Ovary (tissue), 9 donors: ENCODE results near the gene MUSTN1. TPM values are rescaled to one million over a fixed set of nuclear protein-coding genes. Genes with fewer than 3 reads are reported as not detected.

Experiments
- DNase-seq, 5 donors: peaks; one replicate each; pipeline ENCODE4 v3.0.0-alpha.2; 2019 to 2020
- H3K27ac ChIP-seq, 2 donors: fragments of 200-600 bp; one replicate each; pipeline versions ENCODE4 v1.5.1 to v1.8.0; 2019 to 2022
- H3K27me3 ChIP-seq: fragments of 200-600 bp; one replicate; pipeline ENCODE4 v1.8.0; 2022
- H3K36me3 ChIP-seq: fragments of 200-600 bp; sonication (generic); one replicate; pipeline ENCODE4 v1.5.1; 2019
- H3K4me1 ChIP-seq: one replicate; pipeline ENCODE4 v1.8.1; 2013; ENCODE audit warnings: mild to moderate bottlenecking, moderate library complexity; ENCODE audit not compliant: insufficient read depth
- H3K4me3 ChIP-seq: fragments of 200-600 bp; sonication (generic); one replicate; pipeline ENCODE4 v1.5.1; 2017
- H3K9me3 ChIP-seq, 2 donors: fragments of 200-600 bp in 1 of 2; sonication (generic) in 1 of 2; one replicate each; pipeline versions ENCODE4 v1.5.1 to v1.8.1; 2013 to 2019; ENCODE audit warnings: mild to moderate bottlenecking in 1 of 2, moderate library complexity in 1 of 2
- CTCF ChIP-seq, 3 donors: fragments of 450-650 bp in 2 of 3; fragments of 200-600 bp in 1 of 3; IDR thresholded peaks; one replicate each; pipeline versions ENCODE4 v1.5.1 to v1.8.0; 2016 to 2022; ENCODE audit warnings: antibody characterized with exemption in 3 of 3, mild to moderate bottlenecking in 1 of 3
- EP300 ChIP-seq: sonication (generic); formaldehyde crosslinking; IDR thresholded peaks from one replicate; pipeline ENCODE4 v1.6.1; 2017; ENCODE audit warnings: antibody characterized with exemption
- POLR2A ChIP-seq: fragments of 450-650 bp; IDR thresholded peaks from one replicate; pipeline ENCODE4 v1.6.1; 2017; ENCODE audit warnings: antibody characterized with exemption, mild to moderate bottlenecking, moderate library complexity
- WGBS, 3 donors: extraction: QIAGEN DNeasy Blood & Tissue Kit in 1 of 3; methylation state at CpG; one replicate each; pipeline versions ENCODE4 v1.1.5 to v1.1.7; 2013 to 2017; 5-methylcytosine and 5-hydroxymethylcytosine counted together
- intact Hi-C, 4 donors: fragments of 100-400 bp; cut with DNase I; formaldehyde crosslinking; loops; one replicate each; pipeline versions ENCODE4 v1.11.0 to v1.15.1; 2022 to 2023
- polyA plus RNA-seq, 2 donors: library from polyadenylated mRNA; stranded (reverse); fragments of 200-250 nt in 1 of 2; fragments of 350-450 nt in 1 of 2; fragmentation: Illumina TruSeq in 1 of 2; extraction: RNeasy Lipid Tissue Mini Kit (QIAGEN cat#74804) in 1 of 2; gene quantifications; one replicate each; pipeline ENCODE4 v1.2.3, GENCODE V29; 2013 to 2014
- total RNA-seq, 7 donors: library from RNA; depleted of rRNA in 2 of 7; stranded (reverse); fragments of >200 nt in 2 of 7; fragmentation: NEBNext Ultra II Directional in 3 of 7; extraction: Animal tissue kit (Norgen Biotek cat#: 25700) in 3 of 7; gene quantifications; one replicate each; pipeline versions ENCODE4 v1.1.0 to v1.2.4, GENCODE V29; 2016 to 2023
- donor health status: DM: no; HTN: no; CAD: no; lungs with moderate emphysema.
- donor health status: DM: no; HTN: no; CAD: no.
- donor health status: Bipolar disorder and iron deficiency.
- donor health status: DM: yes; HTN: yes; CAD: no.
- donor health status: DM: no; HTN: no; CAD: no.
- donor health status: DM: yes; HTN: yes; CAD: no.

MUSTN1 gene
- total and polyA plus RNA-seq, 9 donors: 2.2 to 30.0 (median 8.6) TPM

GRCh38 chr3:52880047-52880446 lies 45.2 kb upstream of the MUSTN1 start:
- WGBS, 3 donors: 83 to 89% (median 86%) methylated on average over 5 of the region's 5 CpGs
- Histone ChIP-seq H3K4me3 (no peak overlapping the region), H3K4me1 (peaks cover 6% of the 10 kb centered on the region), H3K9me3 (no peaks in the 10 kb centered on the region), H3K27ac (no peak overlapping the region), H3K36me3 (no peaks in the 10 kb centered on the region), H3K27me3 (no peaks in the 10 kb centered on the region)
- intact Hi-C loops: no loop called here
- TF ChIP-seq POLR2A (no peak), CTCF (IDR thresholded peaks at IDR 0.05) (no peak), EP300 (no peak)
- no peak for DNase-seq

GRCh38 chr3:52879581-52879980 lies 44.8 kb upstream of the MUSTN1 start:
- Histone ChIP-seq H3K36me3 (no peaks in the 10 kb centered on the region), H3K27me3 (no peaks in the 10 kb centered on the region), H3K9me3 (no peaks in the 10 kb centered on the region), H3K4me1 (peaks cover 6% of the 10 kb centered on the region), H3K4me3 (no peak overlapping the region), H3K27ac (no peak overlapping the region)
- intact Hi-C loops: no loop called here
- 87 to 94% (median 90%) methylated on average over 4 of the region's 4 CpGs for WGBS, 3 donors
- TF ChIP-seq CTCF (IDR thresholded peaks at IDR 0.05) (no peak), EP300 (no peak), POLR2A (no peak)
- no peak for DNase-seq

- 69 to 97% (median 94%) methylated on average over 4 of the region's 4 CpGs for WGBS, 3 donors
- Histone ChIP-seq H3K4me3 (no peak overlapping the region), H3K9me3 (no peaks in the 10 kb centered on the region), H3K36me3 (no peaks in the 10 kb centered on the region), H3K27me3 (no peaks in the 10 kb centered on the region), H3K27ac (no peak overlapping the region), H3K4me1 (peaks cover 6% of the 10 kb centered on the region)
- TF ChIP-seq POLR2A: no peak
- no peak for TF ChIP-seq EP300
- TF ChIP-seq CTCF (IDR thresholded peaks at IDR 0.05): no peak
- intact Hi-C loops: no loop called here
- no peak for DNase-seq
These were observed 44.3 kb upstream of the MUSTN1 start for GRCh38 chr3:52879090-52879489.

- H3K4me1 ChIP-seq: peaks cover 6% of the 10 kb centered on the region
- no peaks in the 10 kb centered on the region for H3K36me3 ChIP-seq
- H3K27ac ChIP-seq: no peak overlapping the region
- DNase-seq: no peak
- no peaks in the 10 kb centered on the region for H3K9me3 ChIP-seq
- intact Hi-C loops: no loop called here
- H3K4me3 ChIP-seq: no peak overlapping the region
- WGBS, 3 donors: 95 to 100% (median 96%) methylated on average over 3 of the region's 3 CpGs
- TF ChIP-seq POLR2A: no peak
- no peak for TF ChIP-seq CTCF (IDR thresholded peaks at IDR 0.05)
- no peak for TF ChIP-seq EP300
- H3K27me3 ChIP-seq: no peaks in the 10 kb centered on the region
These were observed 42.3 kb upstream of the MUSTN1 start for GRCh38 chr3:52877085-52877484.
